Measurements from ENCODE around the gene EFCAB8.

Gene EFCAB8

DNA sequence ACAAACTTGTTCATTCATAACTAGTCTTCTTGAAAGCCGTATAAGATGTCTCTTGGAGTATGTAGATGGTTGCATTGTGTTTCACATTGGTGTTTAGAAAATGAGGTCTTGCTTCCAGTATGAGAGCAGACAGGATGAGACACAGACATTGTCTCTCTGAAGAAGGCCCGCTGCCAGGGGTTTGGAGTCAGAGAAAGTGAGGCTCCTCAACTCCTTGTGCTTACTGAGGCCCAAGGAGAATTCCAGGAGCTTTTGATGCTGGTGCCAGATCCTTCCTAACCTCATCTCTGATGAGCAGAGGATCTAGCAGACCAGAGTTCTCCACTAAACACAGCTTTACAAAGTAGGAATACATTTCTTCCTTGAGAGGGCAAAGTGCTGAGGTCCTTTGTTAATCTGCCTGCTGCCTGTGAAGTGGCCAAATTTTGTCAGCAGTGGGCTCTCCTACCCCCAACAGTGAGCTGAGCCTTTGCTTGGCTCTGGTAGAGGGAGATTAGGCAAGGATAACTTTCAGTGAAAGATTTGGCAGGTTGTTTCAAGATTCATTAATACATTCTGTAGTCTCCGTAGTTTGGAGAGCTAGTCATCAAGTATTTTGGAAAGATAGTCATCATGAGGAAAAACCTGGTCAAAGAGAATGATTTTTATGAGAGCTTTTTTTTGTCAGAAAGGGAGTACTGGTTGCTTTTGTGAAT lies 29.3 kb upstream of the EFCAB8 start:
- ChIA-PET CTCF (interaction anchor here (0.8 to 2.1 kb wide), 5 partner anchors 8 to 52 kb away, joined by 3 to 10 read pairs (median 4); no protein-coding TSS in a partner anchor), POLR2A (no interaction called here)

GRCh38 chr20:32830437-32830836 lies 28.3 kb upstream of the EFCAB8 start:
- ChIA-PET POLR2A (no interaction called here), CTCF (interaction anchor here (0.8 to 2.1 kb wide), 5 partner anchors 9 to 53 kb away, joined by 3 to 10 read pairs (median 4); no protein-coding TSS in a partner anchor)
- DNase-seq (ENCODE audit: low read depth, low spot score) = no peak
- H3K4me3 ChIP-seq (ENCODE audit: low read depth, low read length) = no peak overlapping the region
- TF ChIP-seq CTCF (IDR thresholded peaks at IDR 0.05; ENCODE audit: insufficient read depth, low read length, missing control alignments) = no peak

More for the DNA sequence above, 29.3 kb upstream of the EFCAB8 start:
- DNase-seq (ENCODE audit: low read depth, low spot score) = no peak
- no peak overlapping the region for H3K4me3 ChIP-seq (ENCODE audit: low read depth, low read length)
- no peak for TF ChIP-seq CTCF (IDR thresholded peaks at IDR 0.05; ENCODE audit: insufficient read depth, low read length, missing control alignments)

GRCh38 chr20:32831982-32832381 lies 26.7 kb upstream of the EFCAB8 start:
- DNase-seq (ENCODE audit: low read depth, low spot score) = no peak
- TF ChIP-seq CTCF (IDR thresholded peaks at IDR 0.05; ENCODE audit: insufficient read depth, low read length, missing control alignments) = no peak
- ChIA-PET POLR2A (no interaction called here), CTCF (interaction anchor here (0.7 kb wide), 1 partner anchor 10 kb away, joined by 3 read pairs; no protein-coding TSS in a partner anchor)
- no peak overlapping the region for H3K4me3 ChIP-seq (ENCODE audit: low read depth, low read length)

- TF ChIP-seq CTCF (IDR thresholded peaks at IDR 0.05; ENCODE audit: insufficient read depth, low read length, missing control alignments) = no peak
- POLR2A ChIA-PET = no interaction called here
- CTCF ChIA-PET = no interaction called here
- H3K4me3 ChIP-seq (ENCODE audit: low read depth, low read length) = no peak overlapping the region
- DNase-seq (ENCODE audit: low read depth, low spot score) = no peak
Observed at GRCh38 chr20:32832664-32833063, 26.1 kb upstream of the EFCAB8 start.

DNA sequence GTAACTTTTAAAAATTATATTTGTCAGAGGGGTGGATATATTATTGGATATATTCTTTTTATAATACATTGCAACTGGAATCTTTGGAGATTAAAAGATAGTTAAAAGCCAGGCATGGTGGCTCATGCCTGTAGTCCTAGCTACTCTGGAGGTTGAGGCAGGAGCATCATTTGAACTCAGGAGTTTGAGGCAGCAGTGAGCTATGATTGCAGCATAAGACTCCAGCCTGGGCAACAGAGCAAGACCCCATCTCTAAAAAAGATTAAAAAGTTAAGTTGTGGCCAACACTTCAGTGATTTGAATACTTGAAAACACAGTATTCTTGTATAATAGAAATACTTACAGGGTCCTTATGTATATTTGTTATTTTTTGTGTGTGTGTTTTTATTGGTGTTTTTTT lies 23.8 kb upstream of the EFCAB8 start:
- ChIA-PET POLR2A (no interaction called here), CTCF (no interaction called here)
- no peak overlapping the region for H3K4me3 ChIP-seq (ENCODE audit: low read depth, low read length)
- no peak for DNase-seq (ENCODE audit: low read depth, low spot score)
- no peak for TF ChIP-seq CTCF (IDR thresholded peaks at IDR 0.05; ENCODE audit: insufficient read depth, low read length, missing control alignments)

GRCh38 chr20:32837157-32837556 lies 21.6 kb upstream of the EFCAB8 start:
- ChIA-PET POLR2A (no interaction called here), CTCF (interaction anchor here (1.1 to 1.6 kb wide), 2 partner anchors 12 to 48 kb away, joined by 3 to 5 read pairs; no protein-coding TSS in a partner anchor)
- no peak for DNase-seq (ENCODE audit: low read depth, low spot score)
- TF ChIP-seq CTCF (IDR thresholded peaks at IDR 0.05; ENCODE audit: insufficient read depth, low read length, missing control alignments) = no peak
- H3K4me3 ChIP-seq (ENCODE audit: low read depth, low read length) = no peak overlapping the region
